ENCODE results near the gene KIFC3.
"Not testable (repeated sequence)": the region's sequence is repeated elsewhere in the genome, so short reads cannot be mapped to it uniquely, and the experiment has no call there.

KIFC3 gene

DNA sequence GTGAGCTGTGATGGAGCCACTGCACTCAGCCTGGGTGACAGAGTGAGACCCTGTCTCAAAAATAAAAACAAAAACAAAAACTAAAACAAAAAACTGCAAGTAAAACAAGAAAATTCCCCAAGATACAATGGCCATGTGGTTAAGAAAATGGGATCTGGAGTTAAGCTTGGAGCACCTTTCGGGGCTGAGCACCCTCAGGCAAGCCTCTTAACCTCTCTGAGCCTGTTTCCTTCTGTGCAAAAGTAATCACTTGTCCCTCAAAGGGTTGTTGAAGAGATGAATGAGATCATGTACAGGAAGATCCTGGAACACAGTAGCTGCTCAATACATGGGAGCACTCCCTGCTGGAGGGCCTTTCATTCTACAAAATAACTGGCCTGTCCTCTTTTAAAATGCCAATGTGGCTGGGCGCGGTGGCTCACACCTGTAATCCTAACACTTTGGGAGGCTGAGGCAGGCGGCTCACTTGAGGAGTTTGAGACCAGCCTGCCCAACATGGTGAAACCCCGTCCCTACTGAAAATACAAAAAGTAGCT lies 19.8 kb upstream of the KIFC3 start:
- no peaks in the 10 kb centered on the region for H3K9me3 ChIP-seq (ENCODE audit: low read length)
- no peaks in the 10 kb centered on the region for H3K36me3 ChIP-seq (ENCODE audit: insufficient read depth, low read length)
- H3K9ac ChIP-seq (ENCODE audit: low read length) = no peak overlapping the region
- no peaks in the 10 kb centered on the region for H3K4me1 ChIP-seq (ENCODE audit: insufficient read depth, low read length)
- H3K27me3 ChIP-seq (ENCODE audit: control insufficient read depth in 1 of 2, insufficient read depth in 2 of 2, low read length in 2 of 2) = no peaks in the 10 kb centered on the region
- H3K4me3 ChIP-seq (ENCODE audit: low read depth in 1 of 2, low read length in 2 of 2) = no peak overlapping the region
- H3K27ac ChIP-seq (ENCODE audit: low read depth, low read length) = no peak overlapping the region

DNA sequence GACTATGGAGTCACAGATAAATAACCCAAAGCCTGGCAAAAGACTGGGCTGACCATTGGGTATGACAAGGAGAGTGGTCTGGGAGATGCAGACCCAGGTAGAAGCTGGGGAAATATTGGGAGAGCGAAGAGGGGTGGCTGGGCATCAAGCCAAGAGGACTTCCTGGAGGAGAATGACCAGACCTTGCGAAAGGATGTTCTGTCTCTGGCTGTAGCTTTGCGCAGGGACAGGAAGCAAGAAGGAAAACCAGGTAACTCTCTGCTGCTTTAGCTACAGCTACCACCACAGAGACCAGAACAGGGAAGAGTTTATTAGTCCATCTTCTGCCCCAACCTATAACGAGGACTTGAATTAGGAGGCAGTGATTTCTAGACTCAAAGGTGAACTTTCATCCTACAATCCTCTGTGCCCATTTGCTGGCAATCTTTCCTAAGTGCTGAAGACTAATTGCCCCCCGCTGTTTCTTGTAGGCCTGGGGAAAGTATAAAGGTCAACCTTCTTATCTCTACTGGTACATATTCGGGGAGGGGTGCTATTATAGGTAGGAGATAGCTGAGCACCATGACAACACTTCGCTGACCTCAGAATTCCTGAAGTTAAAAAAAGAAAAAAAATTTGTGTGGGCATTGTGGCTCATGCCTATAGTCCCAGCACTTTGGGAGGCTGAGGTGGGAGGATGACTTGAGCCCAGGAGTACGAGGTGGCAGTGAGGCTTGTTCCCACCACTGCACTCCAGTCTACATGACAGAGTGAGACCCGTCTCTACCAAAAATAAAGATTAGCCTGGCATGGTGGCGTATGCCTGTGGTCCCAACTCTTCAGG lies 19.1 kb upstream of the KIFC3 start:
- Histone ChIP-seq H3K36me3 (ENCODE audit: insufficient read depth, low read length) (no peaks in the 10 kb centered on the region), H3K27me3 (ENCODE audit: control insufficient read depth in 1 of 2, insufficient read depth in 2 of 2, low read length in 2 of 2) (no peaks in the 10 kb centered on the region), H3K9ac (ENCODE audit: low read length) (no peak overlapping the region), H3K4me1 (ENCODE audit: insufficient read depth, low read length) (peaks cover 4% of the 10 kb centered on the region), H3K27ac (ENCODE audit: low read depth, low read length) (no peak overlapping the region), H3K4me3 (ENCODE audit: low read depth in 1 of 2, low read length in 2 of 2) (no peak overlapping the region), H3K9me3 (ENCODE audit: low read length) (no peaks in the 10 kb centered on the region)

DNA sequence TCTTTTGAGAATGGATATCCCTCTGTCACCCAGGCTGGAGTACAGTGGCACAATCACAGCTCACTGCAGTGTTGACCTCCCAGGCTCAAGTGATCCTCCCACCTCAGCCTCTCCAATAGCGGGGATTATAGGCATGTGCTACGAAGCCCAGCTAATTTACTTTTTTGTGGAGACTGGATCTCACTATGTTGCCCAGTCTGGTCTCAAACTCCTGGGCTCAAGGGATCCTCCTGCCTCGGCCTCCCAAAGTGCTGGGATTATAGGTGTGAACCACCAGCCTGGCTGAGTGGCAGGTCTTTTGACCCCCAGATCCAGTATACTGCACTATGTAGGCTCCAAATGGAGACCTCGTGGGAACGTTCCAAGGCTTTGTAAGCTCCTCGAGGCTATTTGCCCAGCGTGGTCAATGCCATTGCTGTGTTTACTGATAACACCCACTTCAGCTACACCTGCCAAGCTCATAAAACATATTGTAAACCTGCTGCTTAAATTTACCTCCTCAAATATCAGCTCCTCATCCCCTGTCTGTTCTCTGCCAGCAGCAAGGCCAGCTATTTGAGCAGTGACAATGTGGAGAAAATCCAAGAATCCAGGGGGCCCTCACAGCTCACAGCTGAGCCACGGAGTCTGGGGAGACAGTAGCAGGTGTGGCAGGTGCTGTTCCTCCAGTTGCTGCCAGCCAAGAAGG lies 16.2 kb upstream of the KIFC3 start:
- Histone ChIP-seq H3K9me3 (ENCODE audit: low read length) (no peaks in the 10 kb centered on the region), H3K4me1 (ENCODE audit: insufficient read depth, low read length) (peaks cover 12% of the 10 kb centered on the region), H3K27me3 (ENCODE audit: control insufficient read depth in 1 of 2, insufficient read depth in 2 of 2, low read length in 2 of 2) (no peaks in the 10 kb centered on the region), H3K27ac (ENCODE audit: low read depth, low read length) (no peak overlapping the region), H3K4me3 (ENCODE audit: low read depth in 1 of 2, low read length in 2 of 2) (no peak overlapping the region), H3K36me3 (ENCODE audit: insufficient read depth, low read length) (no peaks in the 10 kb centered on the region), H3K9ac (ENCODE audit: low read length) (no peak overlapping the region)

DNA sequence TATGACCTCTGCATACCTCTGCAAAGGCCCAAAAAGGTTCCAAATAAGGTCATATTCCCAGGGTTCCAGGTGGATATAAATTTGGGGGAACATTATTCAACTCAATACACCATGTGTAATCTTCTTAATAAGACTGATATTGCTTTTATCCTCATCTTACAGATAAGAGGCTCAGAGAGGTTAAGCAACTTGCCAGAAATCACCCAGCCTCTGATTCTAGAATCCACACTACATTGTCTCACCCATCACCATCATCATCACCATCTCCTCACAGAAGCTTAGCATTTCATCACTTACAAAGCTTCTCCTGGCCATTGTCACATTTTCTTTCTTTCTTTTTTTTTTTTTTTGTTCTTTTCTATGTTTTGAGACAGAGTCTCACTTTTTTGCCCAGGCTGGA lies 15.4 kb upstream of the KIFC3 start:
- Histone ChIP-seq H3K27ac (ENCODE audit: low read depth, low read length) (no peak overlapping the region), H3K36me3 (ENCODE audit: insufficient read depth, low read length) (no peaks in the 10 kb centered on the region), H3K4me1 (ENCODE audit: insufficient read depth, low read length) (peaks cover 12% of the 10 kb centered on the region), H3K9me3 (ENCODE audit: low read length) (no peaks in the 10 kb centered on the region), H3K27me3 (ENCODE audit: control insufficient read depth in 1 of 2, insufficient read depth in 2 of 2, low read length in 2 of 2) (no peaks in the 10 kb centered on the region), H3K4me3 (ENCODE audit: low read depth in 1 of 2, low read length in 2 of 2) (no peak overlapping the region), H3K9ac (ENCODE audit: low read length) (no peak overlapping the region)

DNA sequence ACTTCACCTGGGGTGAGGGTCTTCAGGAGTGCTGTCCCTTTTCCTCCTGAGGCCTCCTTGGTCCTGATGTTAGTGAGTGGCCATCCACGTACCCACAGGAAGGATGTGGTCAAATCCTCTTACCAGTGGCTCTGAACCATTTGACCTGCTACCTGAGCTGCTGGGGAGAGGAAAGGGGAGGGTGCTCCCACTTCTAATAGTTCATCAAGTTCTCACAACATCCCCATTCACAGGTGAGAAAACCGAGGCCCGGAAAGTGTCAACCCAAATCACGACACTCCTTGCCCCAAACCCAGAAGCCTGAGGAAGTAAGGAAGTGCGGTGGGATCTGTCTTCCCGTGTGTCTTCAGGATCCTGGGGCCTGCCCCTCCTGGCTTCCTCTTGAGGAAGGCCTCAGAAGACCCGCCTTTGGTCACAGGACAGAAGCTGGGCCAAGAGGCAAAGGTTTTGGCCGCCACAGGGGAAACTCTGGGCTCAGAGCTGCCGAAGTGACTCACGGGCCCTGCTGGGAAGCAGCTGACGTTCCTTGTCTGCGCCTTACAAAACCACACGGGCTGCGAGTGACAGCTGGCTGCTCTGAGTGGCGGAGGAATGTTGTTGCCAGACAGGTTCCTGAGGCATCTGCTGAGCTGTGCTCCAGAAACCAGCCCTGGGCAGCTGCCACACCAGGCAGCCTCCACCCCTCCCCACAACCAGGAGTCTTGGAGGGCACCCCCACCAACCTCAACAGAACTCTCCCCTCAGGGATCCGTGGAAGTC lies 13.9 kb upstream of the KIFC3 start:
- no peak overlapping the region for H3K4me3 ChIP-seq (ENCODE audit: low read depth in 1 of 2, low read length in 2 of 2)
- peaks cover 12% of the 10 kb centered on the region for H3K4me1 ChIP-seq (ENCODE audit: insufficient read depth, low read length)
- H3K9ac ChIP-seq (ENCODE audit: low read length) = no peak overlapping the region
- H3K27me3 ChIP-seq (ENCODE audit: control insufficient read depth in 1 of 2, insufficient read depth in 2 of 2, low read length in 2 of 2) = no peaks in the 10 kb centered on the region
- no peak overlapping the region for H3K27ac ChIP-seq (ENCODE audit: low read depth, low read length)
- no peaks in the 10 kb centered on the region for H3K9me3 ChIP-seq (ENCODE audit: low read length)
- H3K36me3 ChIP-seq (ENCODE audit: insufficient read depth, low read length) = no peaks in the 10 kb centered on the region

DNA sequence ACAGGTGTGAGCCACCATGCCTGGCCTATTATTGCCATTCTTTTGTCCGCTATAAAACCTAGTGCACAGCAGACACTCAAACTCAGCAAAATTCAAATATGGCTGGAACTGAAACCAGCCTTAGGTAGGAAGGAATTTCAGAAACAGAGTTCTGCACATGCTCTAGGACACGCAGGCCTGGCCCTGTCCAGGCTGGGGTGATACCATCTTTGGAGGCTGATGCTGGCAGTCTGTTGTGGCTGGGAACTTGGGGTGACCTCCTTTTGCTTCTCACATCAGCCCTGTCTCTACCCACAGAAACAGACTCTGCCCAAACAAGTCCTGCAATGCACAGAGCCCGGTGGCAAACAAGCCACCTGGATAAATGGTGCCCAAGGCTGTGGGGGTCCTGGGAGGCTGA lies 12.6 kb upstream of the KIFC3 start:
- Histone ChIP-seq H3K9me3 (ENCODE audit: low read length) (no peaks in the 10 kb centered on the region), H3K36me3 (ENCODE audit: insufficient read depth, low read length) (no peaks in the 10 kb centered on the region), H3K4me3 (ENCODE audit: low read depth in 1 of 2, low read length in 2 of 2) (no peak overlapping the region), H3K27me3 (ENCODE audit: control insufficient read depth in 1 of 2, insufficient read depth in 2 of 2, low read length in 2 of 2) (no peaks in the 10 kb centered on the region), H3K27ac (ENCODE audit: low read depth, low read length) (no peak overlapping the region), H3K9ac (ENCODE audit: low read length) (no peak overlapping the region), H3K4me1 (ENCODE audit: insufficient read depth, low read length) (peaks cover 12% of the 10 kb centered on the region)

DNA sequence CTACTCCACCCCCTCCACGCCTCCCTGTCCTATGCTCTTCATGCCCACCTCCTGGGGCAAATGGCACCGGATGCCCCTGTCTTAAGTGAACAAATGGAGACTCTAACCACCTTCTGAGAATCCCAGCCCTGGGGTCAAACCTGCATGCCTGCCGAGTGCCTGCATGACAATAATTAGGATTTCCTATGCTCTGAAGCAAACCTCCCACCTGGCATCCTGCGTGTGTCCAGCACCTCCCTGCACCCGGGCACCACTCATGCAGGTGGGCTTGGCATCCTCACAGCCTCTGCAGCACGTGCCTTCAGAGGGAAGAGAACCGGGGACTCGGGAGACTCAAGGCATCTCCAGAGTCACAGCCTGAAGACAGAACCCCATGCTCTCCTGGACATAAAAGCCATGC lies 11.2 kb upstream of the KIFC3 start:
- Histone ChIP-seq H3K27ac (ENCODE audit: low read depth, low read length) (no peak overlapping the region), H3K36me3 (ENCODE audit: insufficient read depth, low read length) (no peaks in the 10 kb centered on the region), H3K9ac (ENCODE audit: low read length) (no peak overlapping the region), H3K4me1 (ENCODE audit: insufficient read depth, low read length) (peaks cover 16% of the 10 kb centered on the region), H3K4me3 (ENCODE audit: low read depth in 1 of 2, low read length in 2 of 2) (no peak overlapping the region), H3K27me3 (ENCODE audit: control insufficient read depth in 1 of 2, insufficient read depth in 2 of 2, low read length in 2 of 2) (no peaks in the 10 kb centered on the region), H3K9me3 (ENCODE audit: low read length) (no peaks in the 10 kb centered on the region)

DNA sequence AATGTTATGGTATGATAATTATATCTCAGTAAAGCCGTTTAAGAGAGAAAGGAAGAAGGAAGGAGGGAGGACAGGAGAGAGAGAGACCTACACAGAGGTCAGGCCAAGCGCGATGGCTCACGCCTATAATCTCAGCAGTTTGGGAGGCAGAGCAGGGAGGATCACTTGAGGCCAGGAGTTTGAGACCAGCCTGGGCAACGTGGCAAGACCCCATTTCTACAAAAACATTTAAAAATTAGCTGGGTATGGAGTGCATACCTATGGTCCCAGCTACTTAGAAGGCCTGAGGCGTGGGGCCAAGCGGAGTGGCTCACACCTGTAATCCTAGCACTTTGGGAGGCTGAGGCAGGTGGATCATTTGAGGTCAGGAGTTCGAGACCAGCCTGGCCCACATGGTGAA lies 9.0 kb upstream of the KIFC3 start:
- peaks cover 15% of the 10 kb centered on the region for H3K4me1 ChIP-seq (ENCODE audit: insufficient read depth, low read length)
- H3K27me3 ChIP-seq (ENCODE audit: control insufficient read depth in 1 of 2, insufficient read depth in 2 of 2, low read length in 2 of 2); H3K9me3 ChIP-seq (ENCODE audit: low read length); H3K9ac ChIP-seq (ENCODE audit: low read length); H3K36me3 ChIP-seq (ENCODE audit: insufficient read depth, low read length); H3K27ac ChIP-seq (ENCODE audit: low read depth, low read length); H3K4me3 ChIP-seq (ENCODE audit: low read depth in 1 of 2, low read length in 2 of 2): not testable (repeated sequence)

DNA sequence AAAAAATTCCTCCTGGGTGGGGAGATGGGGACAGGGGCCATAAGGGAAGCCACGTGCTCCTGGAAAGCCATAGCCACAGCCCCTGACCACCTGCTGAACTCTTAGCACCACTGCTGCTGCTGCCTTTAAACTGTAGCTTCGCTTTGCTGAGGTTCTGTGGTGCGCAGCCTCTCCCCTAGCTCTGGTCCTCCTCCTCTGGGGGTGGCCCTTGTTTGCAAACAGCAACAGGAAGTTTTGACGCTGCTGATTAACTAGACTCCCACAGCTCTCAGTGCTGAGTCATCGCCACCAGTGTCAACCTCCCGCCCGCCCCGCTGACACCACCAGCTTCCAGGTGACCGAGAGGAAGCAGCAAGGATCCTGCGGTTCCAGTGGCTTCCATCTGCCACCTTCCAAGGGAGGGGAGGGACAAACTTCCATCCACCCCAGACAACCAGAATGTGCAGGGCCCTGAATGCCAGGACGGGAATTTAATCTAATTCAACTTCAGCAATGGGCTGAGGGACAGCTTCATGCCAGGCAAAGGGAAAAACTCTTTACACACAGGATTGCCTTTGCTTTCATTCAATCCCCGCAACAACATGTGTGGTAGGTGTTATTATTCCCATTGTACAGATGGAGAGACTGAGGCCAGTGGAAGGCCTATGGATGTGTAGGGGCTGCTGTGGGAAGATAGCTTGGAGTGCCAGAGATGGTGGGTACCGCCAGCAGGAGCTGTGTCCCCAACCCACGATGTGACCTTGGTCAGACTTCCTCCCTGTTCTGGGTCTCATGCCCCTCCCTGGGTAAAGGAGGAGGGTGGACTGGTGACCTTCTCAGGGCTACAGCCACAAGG lies 8.1 kb upstream of the KIFC3 start:
- no peaks in the 10 kb centered on the region for H3K27me3 ChIP-seq (ENCODE audit: control insufficient read depth in 1 of 2, insufficient read depth in 2 of 2, low read length in 2 of 2)
- no peak overlapping the region for H3K4me3 ChIP-seq (ENCODE audit: low read depth in 1 of 2, low read length in 2 of 2)
- no peaks in the 10 kb centered on the region for H3K36me3 ChIP-seq (ENCODE audit: insufficient read depth, low read length)
- H3K9me3 ChIP-seq (ENCODE audit: low read length) = no peaks in the 10 kb centered on the region
- no peak overlapping the region for H3K27ac ChIP-seq (ENCODE audit: low read depth, low read length)
- H3K9ac ChIP-seq (ENCODE audit: low read length) = no peak overlapping the region
- H3K4me1 ChIP-seq (ENCODE audit: insufficient read depth, low read length) = peaks cover 7% of the 10 kb centered on the region

DNA sequence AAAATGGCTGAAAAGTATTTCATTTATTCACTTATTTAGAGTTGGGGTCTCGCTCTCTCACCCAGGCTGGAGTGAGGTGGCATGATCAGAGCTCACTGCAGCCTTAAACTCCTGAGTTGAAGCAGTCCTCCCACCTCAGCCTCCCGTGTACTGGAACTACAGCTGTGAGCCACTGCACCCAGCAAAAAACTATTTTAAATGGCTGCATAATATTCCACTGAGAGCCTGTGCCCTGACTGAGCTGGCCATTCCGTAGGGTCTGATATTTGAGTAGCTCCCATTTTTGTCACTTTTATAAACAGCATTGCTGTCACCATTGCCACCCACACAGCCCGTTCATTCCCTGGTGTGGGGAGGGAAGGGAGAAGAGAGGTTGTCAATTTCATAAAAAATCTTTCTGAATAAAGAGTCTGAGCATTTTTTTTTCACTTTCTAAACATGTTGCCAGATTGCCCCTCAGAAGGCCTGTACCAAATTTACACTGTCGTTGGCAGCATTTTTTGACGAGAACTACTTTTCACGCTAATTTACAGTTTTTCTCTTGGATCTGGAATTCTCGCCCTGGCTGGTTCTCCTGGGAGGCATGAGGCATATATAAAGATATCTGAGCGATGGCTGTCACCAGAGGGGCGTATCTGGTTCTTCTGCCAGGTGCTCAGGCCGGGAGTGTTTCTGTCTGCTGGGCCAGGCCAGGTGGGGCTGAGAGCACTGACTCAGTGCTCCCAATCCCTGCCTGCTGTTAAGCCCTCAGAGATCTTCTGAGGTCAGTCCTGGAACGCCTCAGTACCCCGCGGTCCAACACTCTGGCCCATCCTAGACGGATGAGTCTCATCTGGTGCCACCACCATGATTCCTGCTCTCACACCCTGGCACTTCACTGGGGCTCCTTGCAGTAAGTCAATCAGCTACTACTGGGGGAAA lies 7.2 kb upstream of the KIFC3 start:
- no peak overlapping the region for H3K4me3 ChIP-seq (ENCODE audit: low read depth in 1 of 2, low read length in 2 of 2)
- H3K27ac ChIP-seq (ENCODE audit: low read depth, low read length) = no peak overlapping the region
- no peaks in the 10 kb centered on the region for H3K27me3 ChIP-seq (ENCODE audit: control insufficient read depth in 1 of 2, insufficient read depth in 2 of 2, low read length in 2 of 2)
- no peaks in the 10 kb centered on the region for H3K9me3 ChIP-seq (ENCODE audit: low read length)
- H3K9ac ChIP-seq (ENCODE audit: low read length) = no peak overlapping the region
- peaks cover 7% of the 10 kb centered on the region for H3K4me1 ChIP-seq (ENCODE audit: insufficient read depth, low read length)
- H3K36me3 ChIP-seq (ENCODE audit: insufficient read depth, low read length) = no peaks in the 10 kb centered on the region

All from muscle layer of colon (tissue), 2 donors.